ENCODE results near the gene NR5A2. TPM values are rescaled to one million over a fixed set of nuclear protein-coding genes. Genes with fewer than 3 reads are reported as not detected.

NR5A2 gene
- total RNA-seq, 1 donor from 2014 or later, result 2.0 TPM

DNA sequence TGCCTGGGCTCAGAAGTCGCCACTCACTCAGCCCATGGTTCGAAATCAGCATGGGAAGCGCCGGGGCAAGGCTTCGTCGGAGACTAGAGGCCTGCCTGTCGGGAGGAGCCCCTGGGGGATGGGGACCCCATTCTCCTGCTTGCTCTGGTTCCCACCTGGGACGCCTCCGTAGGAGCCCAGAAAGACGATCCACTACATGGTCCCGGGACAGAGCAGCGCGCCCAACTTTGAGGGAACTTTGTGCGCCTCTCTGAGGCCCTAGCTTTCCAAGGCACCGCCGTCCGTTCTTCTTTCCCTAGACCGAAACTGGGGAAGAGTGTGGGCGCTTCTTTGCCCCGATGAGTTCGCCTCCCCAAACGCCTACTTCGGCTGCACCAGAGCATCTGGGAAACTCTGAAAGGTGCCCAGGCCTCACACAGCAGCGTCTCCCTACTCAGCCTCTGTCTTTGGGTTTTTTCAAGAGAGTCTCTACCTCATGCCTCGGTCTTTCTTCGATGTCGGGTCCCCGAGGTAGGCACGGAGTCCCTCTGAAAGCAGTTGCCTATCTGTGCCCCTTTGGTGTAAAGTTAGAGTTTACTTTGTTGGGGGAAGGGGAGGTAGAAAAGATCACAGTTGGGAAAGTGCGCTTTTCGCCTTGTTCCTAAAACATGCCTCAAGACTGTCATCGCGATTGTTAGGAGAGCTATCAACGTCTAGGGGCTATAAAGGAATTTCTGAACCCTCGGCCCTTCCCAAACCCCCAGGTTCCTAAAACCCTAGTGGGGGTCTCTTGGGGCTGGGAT is 14.0 kb downstream of the NR5A2 start:
- peaks cover 18% of the 10 kb centered on the region for H3K27me3 Mint-ChIP-seq (ENCODE audit: unreplicated experiment)
- no peak overlapping the region for H3K27ac Mint-ChIP-seq (ENCODE audit: unreplicated experiment)
- H3K9me3 Mint-ChIP-seq (ENCODE audit: unreplicated experiment), result peaks cover 11% of the 10 kb centered on the region
- H3K36me3 Mint-ChIP-seq (ENCODE audit: unreplicated experiment), result no peaks in the 10 kb centered on the region
- TF ChIP-seq, protein P1, sequence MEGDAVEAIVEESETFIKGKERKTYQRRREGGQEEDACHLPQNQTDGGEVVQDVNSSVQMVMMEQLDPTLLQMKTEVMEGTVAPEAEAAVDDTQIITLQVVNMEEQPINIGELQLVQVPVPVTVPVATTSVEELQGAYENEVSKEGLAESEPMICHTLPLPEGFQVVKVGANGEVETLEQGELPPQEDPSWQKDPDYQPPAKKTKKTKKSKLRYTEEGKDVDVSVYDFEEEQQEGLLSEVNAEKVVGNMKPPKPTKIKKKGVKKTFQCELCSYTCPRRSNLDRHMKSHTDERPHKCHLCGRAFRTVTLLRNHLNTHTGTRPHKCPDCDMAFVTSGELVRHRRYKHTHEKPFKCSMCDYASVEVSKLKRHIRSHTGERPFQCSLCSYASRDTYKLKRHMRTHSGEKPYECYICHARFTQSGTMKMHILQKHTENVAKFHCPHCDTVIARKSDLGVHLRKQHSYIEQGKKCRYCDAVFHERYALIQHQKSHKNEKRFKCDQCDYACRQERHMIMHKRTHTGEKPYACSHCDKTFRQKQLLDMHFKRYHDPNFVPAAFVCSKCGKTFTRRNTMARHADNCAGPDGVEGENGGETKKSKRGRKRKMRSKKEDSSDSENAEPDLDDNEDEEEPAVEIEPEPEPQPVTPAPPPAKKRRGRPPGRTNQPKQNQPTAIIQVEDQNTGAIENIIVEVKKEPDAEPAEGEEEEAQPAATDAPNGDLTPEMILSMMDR (IDR thresholded peaks at IDR 0.05; ENCODE audit: partially characterized antibody, unreplicated experiment), result no peak
- DNase-seq, result no peak
- H3K4me1 Mint-ChIP-seq (ENCODE audit: low read depth, unreplicated experiment), result peaks cover 7% of the 10 kb centered on the region
- H3K4me3 Mint-ChIP-seq (ENCODE audit: unreplicated experiment), result peak overlapping the region; percentile 83

DNA sequence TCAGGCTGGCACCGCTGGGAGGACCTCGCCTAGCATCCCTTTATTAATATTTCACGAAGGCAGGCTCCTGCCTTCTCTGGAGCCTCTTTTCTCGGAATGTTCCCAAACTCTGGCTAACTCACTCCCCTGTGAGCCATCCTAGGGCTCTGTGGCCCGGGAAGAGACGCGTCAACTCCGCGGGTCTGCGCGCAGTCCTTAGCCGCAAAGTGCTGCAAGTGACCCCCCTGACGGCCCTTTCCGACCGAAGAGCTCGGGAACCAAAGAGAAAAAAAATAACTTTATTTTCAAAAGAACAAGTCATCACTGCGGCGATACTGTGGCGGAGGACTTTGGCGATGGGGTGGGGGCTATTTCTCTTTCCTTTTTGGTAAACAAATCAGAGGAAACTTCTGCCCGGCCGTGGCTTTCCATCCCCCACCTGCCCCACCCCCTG is 14.6 kb downstream of the NR5A2 start:
- H3K4me1 Mint-ChIP-seq (ENCODE audit: low read depth, unreplicated experiment), result peaks cover 7% of the 10 kb centered on the region
- peak overlapping the region; percentile 83 for H3K4me3 Mint-ChIP-seq (ENCODE audit: unreplicated experiment)
- H3K27ac Mint-ChIP-seq (ENCODE audit: unreplicated experiment), result no peak overlapping the region
- no peak for DNase-seq
- TF ChIP-seq, protein P1 (IDR thresholded peaks at IDR 0.05; ENCODE audit: partially characterized antibody, unreplicated experiment), result no peak
- H3K36me3 Mint-ChIP-seq (ENCODE audit: unreplicated experiment), result no peaks in the 10 kb centered on the region
- peaks cover 18% of the 10 kb centered on the region for H3K27me3 Mint-ChIP-seq (ENCODE audit: unreplicated experiment)
- H3K9me3 Mint-ChIP-seq (ENCODE audit: unreplicated experiment), result peaks cover 11% of the 10 kb centered on the region

DNA sequence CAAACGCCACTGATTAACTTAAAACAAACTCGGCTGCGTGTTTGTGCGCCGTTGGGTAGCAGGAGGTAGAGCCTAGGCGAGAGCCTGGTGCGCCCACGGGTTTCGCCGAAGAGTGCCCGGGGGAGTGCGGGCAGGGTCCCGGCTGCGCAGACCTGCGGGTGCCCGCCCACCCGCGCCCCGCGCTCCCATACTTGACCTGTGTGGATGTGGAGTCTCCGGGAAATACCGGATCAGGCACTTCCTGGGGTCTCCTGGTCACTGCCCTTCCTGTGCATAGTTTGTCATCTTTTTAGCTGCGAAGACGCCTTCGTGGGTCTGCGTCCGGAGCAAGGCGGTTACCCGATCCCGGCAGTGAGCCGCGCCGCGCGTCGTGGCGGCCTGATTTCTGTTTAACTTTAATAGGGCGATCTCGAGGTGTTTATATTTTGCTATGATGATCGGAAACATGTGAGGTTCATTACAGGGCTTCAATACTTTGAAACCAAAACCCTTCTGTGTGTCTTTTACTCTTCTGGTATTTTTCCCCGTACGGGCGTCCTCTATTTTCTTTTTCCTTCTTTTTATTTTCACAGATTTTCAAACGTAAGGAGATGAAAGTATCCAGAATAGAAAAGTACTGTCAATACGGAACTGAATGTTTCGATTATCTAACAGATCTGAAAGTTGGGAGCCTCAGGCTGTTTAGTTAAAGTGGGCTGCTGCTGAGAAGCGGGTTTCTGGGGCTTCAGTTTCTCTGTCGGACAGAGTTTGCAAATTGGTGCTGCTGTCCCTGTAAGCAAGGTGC is 15.2 kb downstream of the NR5A2 start:
- TF ChIP-seq, protein P1 (IDR thresholded peaks at IDR 0.05; ENCODE audit: partially characterized antibody, unreplicated experiment), result no peak
- Mint-ChIP-seq H3K27me3 (ENCODE audit: unreplicated experiment) (peaks cover 16% of the 10 kb centered on the region), H3K4me3 (ENCODE audit: unreplicated experiment) (peak overlapping the region; percentile 93), H3K27ac (ENCODE audit: unreplicated experiment) (peak overlapping the region; percentile 64), H3K9me3 (ENCODE audit: unreplicated experiment) (peaks cover 6% of the 10 kb centered on the region), H3K36me3 (ENCODE audit: unreplicated experiment) (no peaks in the 10 kb centered on the region), H3K4me1 (ENCODE audit: low read depth, unreplicated experiment) (peaks cover 7% of the 10 kb centered on the region)
- DNase-seq, result no peak

DNA sequence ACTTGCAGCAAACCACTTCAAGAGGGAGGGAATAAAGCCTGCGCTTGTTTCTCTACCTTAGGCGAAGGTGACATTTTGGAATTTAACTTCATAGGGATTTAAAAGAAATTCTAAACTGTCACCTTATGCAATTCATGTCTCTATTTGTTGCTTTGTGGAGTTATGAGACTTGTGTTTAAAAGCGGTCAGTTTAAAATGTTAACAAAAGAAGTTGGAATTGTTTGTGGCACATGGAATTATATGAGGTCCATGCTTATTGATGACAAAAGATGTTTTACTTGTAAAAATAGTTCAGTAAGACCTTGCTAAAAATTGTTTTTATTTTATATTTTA is 15.8 kb downstream of the NR5A2 start:
- DNase-seq, result no peak
- peaks cover 2% of the 10 kb centered on the region for H3K9me3 Mint-ChIP-seq (ENCODE audit: unreplicated experiment)
- peaks cover 12% of the 10 kb centered on the region for H3K27me3 Mint-ChIP-seq (ENCODE audit: unreplicated experiment)
- H3K4me1 Mint-ChIP-seq (ENCODE audit: low read depth, unreplicated experiment), result peaks cover 9% of the 10 kb centered on the region
- TF ChIP-seq, protein P1 (IDR thresholded peaks at IDR 0.05; ENCODE audit: partially characterized antibody, unreplicated experiment), result no peak
- no peak overlapping the region for H3K27ac Mint-ChIP-seq (ENCODE audit: unreplicated experiment)
- no peaks in the 10 kb centered on the region for H3K36me3 Mint-ChIP-seq (ENCODE audit: unreplicated experiment)
- H3K4me3 Mint-ChIP-seq (ENCODE audit: unreplicated experiment), result peak overlapping the region; percentile 93

DNA sequence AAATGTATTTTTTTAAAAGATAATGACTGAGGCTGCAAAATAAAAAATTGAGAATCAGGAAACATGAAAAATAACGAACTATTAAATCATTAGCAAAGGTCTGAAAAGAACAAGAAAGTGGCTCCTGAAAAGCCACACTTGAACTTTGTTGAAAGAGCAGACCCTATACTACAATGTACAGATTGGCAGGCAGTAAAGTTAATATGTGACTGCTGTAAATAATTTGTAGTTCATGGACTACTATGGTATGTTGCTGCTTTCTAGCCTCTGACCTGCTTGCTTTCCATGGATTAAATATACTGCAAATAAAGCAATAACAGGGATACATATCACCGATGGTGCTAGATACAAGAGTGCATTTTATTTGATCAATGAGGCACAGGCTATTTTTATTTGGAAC is 18.6 kb downstream of the NR5A2 start:
- H3K36me3 Mint-ChIP-seq (ENCODE audit: unreplicated experiment), result no peaks in the 10 kb centered on the region
- no peak for DNase-seq
- H3K4me1 Mint-ChIP-seq (ENCODE audit: low read depth, unreplicated experiment), result peaks cover 13% of the 10 kb centered on the region
- no peaks in the 10 kb centered on the region for H3K9me3 Mint-ChIP-seq (ENCODE audit: unreplicated experiment)
- no peak overlapping the region for H3K27ac Mint-ChIP-seq (ENCODE audit: unreplicated experiment)
- H3K27me3 Mint-ChIP-seq (ENCODE audit: unreplicated experiment), result peaks cover 4% of the 10 kb centered on the region
- no peak overlapping the region for H3K4me3 Mint-ChIP-seq (ENCODE audit: unreplicated experiment)
- TF ChIP-seq, protein P1 (IDR thresholded peaks at IDR 0.05; ENCODE audit: partially characterized antibody, unreplicated experiment), result no peak

Data from glutamatergic neuron (in vitro differentiated cells).